ENCODE data around the gene LLPH.

LLPH gene

DNA sequence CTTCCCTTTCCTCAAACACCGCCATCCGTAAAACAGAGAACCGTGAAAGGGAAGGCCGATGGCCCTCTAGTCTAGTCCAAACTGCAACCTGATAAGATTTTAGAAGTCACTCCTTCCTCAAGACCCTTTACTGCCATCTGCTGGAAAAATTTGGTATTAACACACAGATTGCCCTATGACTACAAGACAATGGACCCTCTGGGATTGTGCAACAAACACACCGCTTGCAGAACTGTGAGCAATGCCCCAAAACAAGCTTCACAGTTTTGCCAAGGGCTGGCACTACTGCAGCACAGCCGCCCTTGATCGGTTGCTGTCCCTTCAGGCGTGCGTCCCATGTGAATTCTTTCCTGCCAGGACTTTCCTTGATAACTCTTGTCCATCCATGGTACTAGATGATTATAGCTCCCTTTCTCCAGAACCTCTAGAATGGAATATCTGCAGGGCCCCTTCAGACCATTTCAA lies 23.1 kb downstream of the LLPH start:
- H3K4me3 ChIP-seq (ENCODE audit: low read depth, low read length): no peak overlapping the region
- TF ChIP-seq PRDM1 (tag by site-specific recombination; IDR thresholded peaks at IDR 0.05) (peak; percentile 48; the same call in 1 of the 2 replicates), ZNF660 (tag by site-specific recombination; IDR thresholded peaks at IDR 0.05) (peak; percentile 65; the same call in 1 of the 2 replicates), ZNF76 (tag by site-specific recombination; IDR thresholded peaks at IDR 0.05; ENCODE audit: borderline replicate concordance, low read depth) (no peak), ZNF266 (tag by site-specific recombination; IDR thresholded peaks at IDR 0.05; ENCODE audit: low read depth) (peak; percentile 44; the same call in 1 of the 2 replicates), ZNF585B (tag by site-specific recombination; IDR thresholded peaks at IDR 0.05) (no peak), ZNF366 (tag by site-specific recombination; conservative IDR thresholded peaks at IDR 0.05) (peak; percentile 64; the same call in 1 of the 2 replicates), ZNF654 (tag by site-specific recombination; IDR thresholded peaks at IDR 0.05; ENCODE audit: low read depth) (peak; percentile 91), ZBTB17 (tag by site-specific recombination; IDR thresholded peaks at IDR 0.05) (peak; percentile 88), ZNF664 (tag by site-specific recombination; IDR thresholded peaks at IDR 0.05) (no peak)
- TF ChIP-seq, protein P1, sequence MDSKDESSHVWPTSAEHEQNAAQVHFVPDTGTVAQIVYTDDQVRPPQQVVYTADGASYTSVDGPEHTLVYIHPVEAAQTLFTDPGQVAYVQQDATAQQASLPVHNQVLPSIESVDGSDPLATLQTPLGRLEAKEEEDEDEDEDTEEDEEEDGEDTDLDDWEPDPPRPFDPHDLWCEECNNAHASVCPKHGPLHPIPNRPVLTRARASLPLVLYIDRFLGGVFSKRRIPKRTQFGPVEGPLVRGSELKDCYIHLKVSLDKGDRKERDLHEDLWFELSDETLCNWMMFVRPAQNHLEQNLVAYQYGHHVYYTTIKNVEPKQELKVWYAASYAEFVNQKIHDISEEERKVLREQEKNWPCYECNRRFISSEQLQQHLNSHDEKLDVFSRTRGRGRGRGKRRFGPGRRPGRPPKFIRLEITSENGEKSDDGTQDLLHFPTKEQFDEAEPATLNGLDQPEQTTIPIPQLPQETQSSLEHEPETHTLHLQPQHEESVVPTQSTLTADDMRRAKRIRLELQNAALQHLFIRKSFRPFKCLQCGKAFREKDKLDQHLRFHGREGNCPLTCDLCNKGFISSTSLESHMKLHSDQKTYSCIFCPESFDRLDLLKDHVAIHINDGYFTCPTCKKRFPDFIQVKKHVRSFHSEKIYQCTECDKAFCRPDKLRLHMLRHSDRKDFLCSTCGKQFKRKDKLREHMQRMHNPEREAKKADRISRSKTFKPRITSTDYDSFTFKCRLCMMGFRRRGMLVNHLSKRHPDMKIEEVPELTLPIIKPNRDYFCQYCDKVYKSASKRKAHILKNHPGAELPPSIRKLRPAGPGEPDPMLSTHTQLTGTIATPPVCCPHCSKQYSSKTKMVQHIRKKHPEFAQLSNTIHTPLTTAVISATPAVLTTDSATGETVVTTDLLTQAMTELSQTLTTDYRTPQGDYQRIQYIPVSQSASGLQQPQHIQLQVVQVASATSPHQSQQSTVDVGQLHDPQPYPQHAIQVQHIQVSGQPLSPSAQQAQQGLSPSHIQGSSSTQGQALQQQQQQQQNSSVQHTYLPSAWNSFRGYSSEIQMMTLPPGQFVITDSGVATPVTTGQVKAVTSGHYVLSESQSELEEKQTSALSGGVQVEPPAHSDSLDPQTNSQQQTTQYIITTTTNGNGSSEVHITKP (tag by site-specific recombination; IDR thresholded peaks at IDR 0.05): peak; percentile 44; the same call in 1 of the 2 replicates
- TF ChIP-seq, protein P2, sequence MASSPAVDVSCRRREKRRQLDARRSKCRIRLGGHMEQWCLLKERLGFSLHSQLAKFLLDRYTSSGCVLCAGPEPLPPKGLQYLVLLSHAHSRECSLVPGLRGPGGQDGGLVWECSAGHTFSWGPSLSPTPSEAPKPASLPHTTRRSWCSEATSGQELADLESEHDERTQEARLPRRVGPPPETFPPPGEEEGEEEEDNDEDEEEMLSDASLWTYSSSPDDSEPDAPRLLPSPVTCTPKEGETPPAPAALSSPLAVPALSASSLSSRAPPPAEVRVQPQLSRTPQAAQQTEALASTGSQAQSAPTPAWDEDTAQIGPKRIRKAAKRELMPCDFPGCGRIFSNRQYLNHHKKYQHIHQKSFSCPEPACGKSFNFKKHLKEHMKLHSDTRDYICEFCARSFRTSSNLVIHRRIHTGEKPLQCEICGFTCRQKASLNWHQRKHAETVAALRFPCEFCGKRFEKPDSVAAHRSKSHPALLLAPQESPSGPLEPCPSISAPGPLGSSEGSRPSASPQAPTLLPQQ (tag by site-specific recombination; IDR thresholded peaks at IDR 0.05): 0 out of 2 replicates have a peak, but pooled peaks have one; percentile 38
- TF ChIP-seq, protein P3, sequence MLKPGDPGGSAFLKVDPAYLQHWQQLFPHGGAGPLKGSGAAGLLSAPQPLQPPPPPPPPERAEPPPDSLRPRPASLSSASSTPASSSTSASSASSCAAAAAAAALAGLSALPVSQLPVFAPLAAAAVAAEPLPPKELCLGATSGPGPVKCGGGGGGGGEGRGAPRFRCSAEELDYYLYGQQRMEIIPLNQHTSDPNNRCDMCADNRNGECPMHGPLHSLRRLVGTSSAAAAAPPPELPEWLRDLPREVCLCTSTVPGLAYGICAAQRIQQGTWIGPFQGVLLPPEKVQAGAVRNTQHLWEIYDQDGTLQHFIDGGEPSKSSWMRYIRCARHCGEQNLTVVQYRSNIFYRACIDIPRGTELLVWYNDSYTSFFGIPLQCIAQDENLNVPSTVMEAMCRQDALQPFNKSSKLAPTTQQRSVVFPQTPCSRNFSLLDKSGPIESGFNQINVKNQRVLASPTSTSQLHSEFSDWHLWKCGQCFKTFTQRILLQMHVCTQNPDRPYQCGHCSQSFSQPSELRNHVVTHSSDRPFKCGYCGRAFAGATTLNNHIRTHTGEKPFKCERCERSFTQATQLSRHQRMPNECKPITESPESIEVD (tag by site-specific recombination; IDR thresholded peaks at IDR 0.05): no peak
- TF ChIP-seq, protein P4, sequence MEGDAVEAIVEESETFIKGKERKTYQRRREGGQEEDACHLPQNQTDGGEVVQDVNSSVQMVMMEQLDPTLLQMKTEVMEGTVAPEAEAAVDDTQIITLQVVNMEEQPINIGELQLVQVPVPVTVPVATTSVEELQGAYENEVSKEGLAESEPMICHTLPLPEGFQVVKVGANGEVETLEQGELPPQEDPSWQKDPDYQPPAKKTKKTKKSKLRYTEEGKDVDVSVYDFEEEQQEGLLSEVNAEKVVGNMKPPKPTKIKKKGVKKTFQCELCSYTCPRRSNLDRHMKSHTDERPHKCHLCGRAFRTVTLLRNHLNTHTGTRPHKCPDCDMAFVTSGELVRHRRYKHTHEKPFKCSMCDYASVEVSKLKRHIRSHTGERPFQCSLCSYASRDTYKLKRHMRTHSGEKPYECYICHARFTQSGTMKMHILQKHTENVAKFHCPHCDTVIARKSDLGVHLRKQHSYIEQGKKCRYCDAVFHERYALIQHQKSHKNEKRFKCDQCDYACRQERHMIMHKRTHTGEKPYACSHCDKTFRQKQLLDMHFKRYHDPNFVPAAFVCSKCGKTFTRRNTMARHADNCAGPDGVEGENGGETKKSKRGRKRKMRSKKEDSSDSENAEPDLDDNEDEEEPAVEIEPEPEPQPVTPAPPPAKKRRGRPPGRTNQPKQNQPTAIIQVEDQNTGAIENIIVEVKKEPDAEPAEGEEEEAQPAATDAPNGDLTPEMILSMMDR (tag by site-specific recombination; IDR thresholded peaks at IDR 0.05): peak; percentile 61; the same call in 1 of the 2 replicates
- H3K9me3 ChIP-seq (ENCODE audit: control insufficient read depth, insufficient read depth, low read depth, low read length): no peaks in the 10 kb centered on the region
- CTCF ChIA-PET: interaction anchor here (0.5 to 3.0 kb wide), 15 partner anchors 9 to 831 kb away, joined by 3 to 15 read pairs (median 3); partner anchors contain the start of gene LLPH
- H3K27ac ChIP-seq (ENCODE audit: extremely low read depth, low read depth, low read length): 0 out of 2 replicates have a peak overlapping the region, but pooled peaks have one; percentile 25
- no peaks in the 10 kb centered on the region for H3K36me3 ChIP-seq (ENCODE audit: control insufficient read depth in 2 of 2, insufficient read depth in 1 of 2, low read length in 2 of 2)
- H3K4me1 ChIP-seq (ENCODE audit: control insufficient read depth, insufficient read depth, low read length): peaks cover 5% of the 10 kb centered on the region; the same call in 1 of the 2 replicates
- POLR2A ChIA-PET: no interaction called here

DNA sequence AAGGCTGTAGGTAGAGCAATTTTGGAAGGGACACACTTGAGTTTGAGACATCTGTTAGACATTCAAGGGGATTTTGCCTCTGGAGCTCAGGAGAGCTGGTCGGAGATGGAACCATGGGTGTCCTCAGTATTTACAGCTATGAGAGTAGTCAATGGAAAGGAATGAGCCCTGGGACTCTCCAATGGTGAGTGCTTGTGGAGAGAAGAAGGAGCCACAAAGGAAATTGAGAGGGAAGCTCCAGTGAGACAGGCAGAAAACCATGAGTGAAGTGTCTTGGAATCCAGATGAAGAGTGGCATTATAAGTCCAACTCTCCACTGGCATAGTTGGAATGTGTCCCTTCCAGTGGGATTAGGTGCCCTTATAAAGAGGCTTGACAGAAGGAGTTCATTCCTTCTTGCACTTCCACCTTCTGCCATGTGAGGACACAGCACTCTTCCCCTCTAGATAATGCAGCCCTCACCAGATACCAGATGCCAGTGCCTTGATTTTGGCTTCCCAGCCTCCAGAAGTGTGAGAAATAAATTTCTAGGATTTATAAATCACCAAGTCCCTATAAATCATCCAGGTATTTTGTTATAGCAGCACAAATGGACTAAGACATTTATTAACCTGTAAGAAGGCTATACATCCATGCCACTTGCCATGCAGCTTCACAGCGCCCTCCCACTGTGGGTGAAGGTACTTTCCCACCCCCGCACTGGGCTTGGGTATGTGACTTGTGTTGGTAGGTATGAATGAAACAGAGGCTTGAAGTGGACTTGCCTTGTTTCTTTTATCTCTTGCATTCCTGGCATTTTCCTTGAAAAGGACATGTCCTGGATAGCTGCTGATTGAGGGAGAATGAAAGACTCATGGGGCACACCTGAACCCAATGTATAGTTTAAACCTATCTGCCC lies 27.3 kb downstream of the LLPH start:
- no peaks in the 10 kb centered on the region for H3K9me3 ChIP-seq (ENCODE audit: control insufficient read depth, insufficient read depth, low read depth, low read length)
- ChIA-PET CTCF (interaction anchor here (0.6 to 0.9 kb wide), 5 partner anchors 17 to 546 kb away, joined by 3 to 4 read pairs (median 3); no protein-coding TSS in a partner anchor), POLR2A (no interaction called here)
- H3K27ac ChIP-seq (ENCODE audit: extremely low read depth, low read depth, low read length): no peak overlapping the region
- H3K4me3 ChIP-seq (ENCODE audit: low read depth, low read length): no peak overlapping the region
- TF ChIP-seq ZNF302 (tag by site-specific recombination; IDR thresholded peaks at IDR 0.05; ENCODE audit: low read depth) (no peak), ZIC2 (tag by site-specific recombination; IDR thresholded peaks at IDR 0.05) (no peak), KLF10 (tag by site-specific recombination; IDR thresholded peaks at IDR 0.05) (no peak), ZNF473 (tag by site-specific recombination; IDR thresholded peaks at IDR 0.05) (no peak), MZF1 (tag by site-specific recombination; IDR thresholded peaks at IDR 0.05; ENCODE audit: borderline replicate concordance) (no peak)
- no peaks in the 10 kb centered on the region for H3K36me3 ChIP-seq (ENCODE audit: control insufficient read depth in 2 of 2, insufficient read depth in 1 of 2, low read length in 2 of 2)
- no peaks in the 10 kb centered on the region for H3K4me1 ChIP-seq (ENCODE audit: control insufficient read depth, insufficient read depth, low read length)
